ENCODE measurements around the gene CUTC.

GRCh38 chr10:99777918-99778714, 46.1 kb downstream of the CUTC start:
- no peak for TF ChIP-seq POLR2A (IDR thresholded peaks at IDR 0.05; ENCODE audit: low read length)
- TF ChIP-seq, protein P1, sequence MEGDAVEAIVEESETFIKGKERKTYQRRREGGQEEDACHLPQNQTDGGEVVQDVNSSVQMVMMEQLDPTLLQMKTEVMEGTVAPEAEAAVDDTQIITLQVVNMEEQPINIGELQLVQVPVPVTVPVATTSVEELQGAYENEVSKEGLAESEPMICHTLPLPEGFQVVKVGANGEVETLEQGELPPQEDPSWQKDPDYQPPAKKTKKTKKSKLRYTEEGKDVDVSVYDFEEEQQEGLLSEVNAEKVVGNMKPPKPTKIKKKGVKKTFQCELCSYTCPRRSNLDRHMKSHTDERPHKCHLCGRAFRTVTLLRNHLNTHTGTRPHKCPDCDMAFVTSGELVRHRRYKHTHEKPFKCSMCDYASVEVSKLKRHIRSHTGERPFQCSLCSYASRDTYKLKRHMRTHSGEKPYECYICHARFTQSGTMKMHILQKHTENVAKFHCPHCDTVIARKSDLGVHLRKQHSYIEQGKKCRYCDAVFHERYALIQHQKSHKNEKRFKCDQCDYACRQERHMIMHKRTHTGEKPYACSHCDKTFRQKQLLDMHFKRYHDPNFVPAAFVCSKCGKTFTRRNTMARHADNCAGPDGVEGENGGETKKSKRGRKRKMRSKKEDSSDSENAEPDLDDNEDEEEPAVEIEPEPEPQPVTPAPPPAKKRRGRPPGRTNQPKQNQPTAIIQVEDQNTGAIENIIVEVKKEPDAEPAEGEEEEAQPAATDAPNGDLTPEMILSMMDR (IDR thresholded peaks at IDR 0.05), result no peak
- TF ChIP-seq CEBPB (IDR thresholded peaks at IDR 0.05), result no peak
- TF ChIP-seq ELK1 (IDR thresholded peaks at IDR 0.05; ENCODE audit: low read depth, low read length), result no peak
- no peak for TF ChIP-seq RNF2 (IDR thresholded peaks at IDR 0.05; ENCODE audit: borderline replicate concordance, low read depth)
- TF ChIP-seq SMC3 (IDR thresholded peaks at IDR 0.05), result no peak
- no peak for TF ChIP-seq ESRRA (IDR thresholded peaks at IDR 0.05; ENCODE audit: borderline replicate concordance, low read length)
- TF ChIP-seq CHD2 (IDR thresholded peaks at IDR 0.05; ENCODE audit: low read length, partially characterized antibody), result no peak
- TF ChIP-seq BHLHE40 (IDR thresholded peaks at IDR 0.05; ENCODE audit: low read depth, low read length), result no peak

All from A549 (cell line).